ENCODE measurements around the gene RRP1B. TPM values are rescaled to one million over a fixed set of nuclear protein-coding genes. Genes with fewer than 3 reads are reported as not detected.

RRP1B gene
- polyA plus RNA-seq, 3 donors = 3.3 to 6.1 (median 4.5) TPM

DNA sequence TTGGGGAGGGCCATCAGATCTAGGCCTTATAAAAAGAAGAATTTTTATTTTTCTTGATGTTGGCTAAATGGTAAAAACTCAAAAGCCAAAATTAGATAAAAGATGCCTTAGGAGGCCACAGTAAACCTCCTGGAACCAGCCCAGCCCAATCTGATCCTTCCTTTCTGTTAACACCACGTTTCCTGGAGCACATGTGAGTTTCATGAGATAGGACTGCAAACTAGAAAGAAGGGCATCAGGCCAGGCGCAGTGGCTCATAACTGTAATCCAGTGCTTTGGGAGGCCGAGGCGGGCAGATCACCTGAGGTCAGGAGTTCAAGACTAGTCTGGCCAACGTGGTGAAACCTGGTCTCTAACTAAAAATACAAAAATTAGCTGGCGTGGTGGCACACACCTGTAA is 6.7 kb upstream of the RRP1B start:
- intact Hi-C loops (cut with micrococcal nuclease) = no loop called here
- Mint-ChIP-seq H3K4me3 (no peak overlapping the region), H3K27ac (no peak overlapping the region), H3K27me3 (ENCODE audit: low read depth in 3 of 3) (peaks cover 7 to 12% (median 10%) of the 10 kb centered on the region in 3 donors), H3K4me1 (peaks cover 6% of the 10 kb centered on the region), H3K9me3 (peaks cover 0 to 2% (median 0%) of the 10 kb centered on the region in 7 donors), H3K36me3 (no peaks in the 10 kb centered on the region)
- no peak overlapping the region for H3K27ac ChIP-seq (ENCODE audit: low read depth in 1 of 2, low read length in 2 of 2)
- no peaks in the 10 kb centered on the region for H3K79me2 ChIP-seq (ENCODE audit: insufficient read depth, low read length)
- H3K9me3 ChIP-seq (replicated peaks in 1 of 2; ENCODE audit: control insufficient read depth in 1 of 2, insufficient read depth in 1 of 2, low read length in 2 of 2) = no peaks in the 10 kb centered on the region
- H3K27me3 ChIP-seq (ENCODE audit: control insufficient read depth in 2 of 2, insufficient read depth in 2 of 2, low read length in 2 of 2) = peaks cover 0 to 3% of the 10 kb centered on the region in 2 donors
- H3K36me3 ChIP-seq (replicated peaks in 1 of 2; ENCODE audit: control insufficient read depth in 1 of 2, insufficient read depth in 2 of 2, low read length in 2 of 2) = no peaks in the 10 kb centered on the region
- no peak overlapping the region for H3K4me3 ChIP-seq (replicated peaks in 1 of 3; ENCODE audit: low read depth in 2 of 3, low read length in 3 of 3)
- H4K20me1 ChIP-seq (ENCODE audit: insufficient read depth, low read length) = no peaks in the 10 kb centered on the region
- peaks cover 3 to 6% of the 10 kb centered on the region in 2 donors for H3K4me1 ChIP-seq (ENCODE audit: control insufficient read depth in 1 of 2, insufficient read depth in 2 of 2, low read length in 2 of 2)
- no peak overlapping the region for H3K9ac ChIP-seq (ENCODE audit: insufficient read depth, low read length, poor library complexity, severe bottlenecking)
- DNase-seq = no peak
- H2AFZ ChIP-seq (ENCODE audit: insufficient read depth, low read depth, low read length, poor library complexity, severe bottlenecking) = no peak overlapping the region
- H3K4me2 ChIP-seq (replicated peaks; ENCODE audit: extremely low read depth, low read length, poor library complexity, severe bottlenecking) = no peak overlapping the region
- 58% methylated on average over 6 of the region's 6 CpGs for WGBS (ENCODE audit: insufficient coverage)
- TF ChIP-seq CTCF (IDR thresholded peaks at IDR 0.05) = no peak

GRCh38 chr21:43653626-43654025 is 5.7 kb upstream of the RRP1B start:
- peaks cover 10 to 16% of the 10 kb centered on the region in 2 donors for H3K4me1 ChIP-seq (ENCODE audit: control insufficient read depth in 1 of 2, insufficient read depth in 2 of 2, low read length in 2 of 2)
- H3K27ac Mint-ChIP-seq = no peak overlapping the region
- no peaks in the 10 kb centered on the region for H3K9me3 Mint-ChIP-seq
- H3K27me3 Mint-ChIP-seq (ENCODE audit: low read depth in 3 of 3) = peaks cover 5 to 16% (median 12%) of the 10 kb centered on the region in 3 donors
- peaks cover 0 to 3% of the 10 kb centered on the region in 2 donors for H3K27me3 ChIP-seq (ENCODE audit: control insufficient read depth in 2 of 2, insufficient read depth in 2 of 2, low read length in 2 of 2)
- no peak overlapping the region for H2AFZ ChIP-seq (ENCODE audit: insufficient read depth, low read depth, low read length, poor library complexity, severe bottlenecking)
- no peak for DNase-seq
- H3K4me3 ChIP-seq (replicated peaks in 1 of 3; ENCODE audit: low read depth in 2 of 3, low read length in 3 of 3) = no peak overlapping the region
- no peaks in the 10 kb centered on the region for H3K36me3 Mint-ChIP-seq
- WGBS (ENCODE audit: insufficient coverage) = 98% methylated on average over 5 of the region's 6 CpGs
- H3K27ac ChIP-seq (ENCODE audit: low read depth in 1 of 2, low read length in 2 of 2) = no peak overlapping the region
- no peaks in the 10 kb centered on the region for H3K36me3 ChIP-seq (replicated peaks in 1 of 2; ENCODE audit: control insufficient read depth in 1 of 2, insufficient read depth in 2 of 2, low read length in 2 of 2)
- H4K20me1 ChIP-seq (ENCODE audit: insufficient read depth, low read length) = no peaks in the 10 kb centered on the region
- no peaks in the 10 kb centered on the region for H3K9me3 ChIP-seq (replicated peaks in 1 of 2; ENCODE audit: control insufficient read depth in 1 of 2, insufficient read depth in 1 of 2, low read length in 2 of 2)
- H3K9ac ChIP-seq (ENCODE audit: insufficient read depth, low read length, poor library complexity, severe bottlenecking) = no peak overlapping the region
- H3K4me2 ChIP-seq (replicated peaks; ENCODE audit: extremely low read depth, low read length, poor library complexity, severe bottlenecking) = no peak overlapping the region
- no peak for TF ChIP-seq CTCF (IDR thresholded peaks at IDR 0.05)
- no peaks in the 10 kb centered on the region for H3K79me2 ChIP-seq (ENCODE audit: insufficient read depth, low read length)
- H3K4me1 Mint-ChIP-seq = peaks cover 10% of the 10 kb centered on the region
- no peak overlapping the region for H3K4me3 Mint-ChIP-seq
- intact Hi-C loops (cut with micrococcal nuclease) = no loop called here

Measured in CD14-positive monocyte (primary cell).